SK-N-SH (cell line): ENCODE results near the gene ZNF836. TPM values are rescaled to one million over a fixed set of nuclear protein-coding genes. Genes with fewer than 3 reads are reported as not detected.

Experiments
- CTCF ChIA-PET: fragments of 300-600, 350-600 bp; formaldehyde crosslinking; extraction: SDS; loops from one replicate; lab custom pipeline; 2021; lab: Yijun Ruan, JAX
- POLR2A ChIA-PET: fragments of 350-600 bp; sonication (Branson Sonifier 250); formaldehyde crosslinking; extraction: SDS; loops from one replicate; lab custom pipeline; 2020; ENCODE audit warnings: antibody characterized with exemption, inconsistent platforms; lab: Yijun Ruan, JAX
- DNase-seq: peaks from one replicate; pipeline ENCODE4 v3.0.0; 2012
- H2AFZ ChIP-seq: fragments of 200-600 bp; sonication (generic); 2 replicates; pipeline ENCODE4 v1.8.1; 2016; ENCODE audit warnings: antibody characterized with exemption, mild to moderate bottlenecking, low read depth
- H3F3A ChIP-seq: fragments of 200-600 bp; sonication (generic); replicated peaks from 2 replicates; pipeline ENCODE3; 2016; ENCODE audit warnings: antibody characterized with exemption, mild to moderate bottlenecking; ENCODE audit not compliant: insufficient read depth
- H3K27ac ChIP-seq, 2 experiments: fragments of 200-500 bp in 1 of 2; fragments of 200-600 bp in 1 of 2; sonication (Bioruptor generic) in 1 of 2; sonication (generic), shearing (Covaris generic) in 1 of 2; 2 replicates each; pipeline versions ENCODE4 v1.5.1 to v1.6.1; 2014 to 2016; ENCODE audit warnings: low read depth in 2 of 2, inconsistent platforms in 1 of 2, low read length in 1 of 2, mild to moderate bottlenecking in 1 of 2, mixed read lengths in 1 of 2
- H3K27me3 ChIP-seq: fragments of 200-600 bp; sonication (generic), shearing (Covaris generic); 2 replicates; pipeline ENCODE4 v1.6.1; 2016; ENCODE audit warnings: mixed run types; ENCODE audit not compliant: insufficient read depth
- H3K36me3 ChIP-seq, 2 experiments: fragments of 200-500 bp in 1 of 2; fragments of 200-600 bp in 1 of 2; sonication (Bioruptor generic) in 1 of 2; sonication (generic) in 1 of 2; replicated peaks in 1 of 2; 2 replicates each; pipeline versions ENCODE3 to v1.5.1; 2014 to 2016; ENCODE audit warnings: low read length in 1 of 2, mild to moderate bottlenecking in 1 of 2; ENCODE audit not compliant: insufficient read depth in 2 of 2, control insufficient read depth in 1 of 2
- H3K4me1 ChIP-seq, 2 experiments: fragments of 200-500 bp in 1 of 2; fragments of 200-600 bp in 1 of 2; sonication (Bioruptor generic) in 1 of 2; sonication (generic), shearing (Covaris generic) in 1 of 2; 2 replicates each; pipeline versions ENCODE4 v1.5.1 to v1.6.1; 2014 to 2016; ENCODE audit warnings: low read depth in 1 of 2, low read length in 1 of 2, mixed run types in 1 of 2; ENCODE audit not compliant: insufficient read depth in 2 of 2, control insufficient read depth in 1 of 2
- H3K4me2 ChIP-seq: fragments of 200-600 bp; sonication (generic), shearing (Covaris generic); 2 replicates; pipeline ENCODE4 v1.6.1; 2017; ENCODE audit warnings: mixed run types
- H3K4me3 ChIP-seq, 2 experiments: fragments of 200-500 bp in 1 of 2; fragments of 200-600 bp in 1 of 2; sonication (Bioruptor generic) in 1 of 2; sonication (generic), shearing (Covaris generic) in 1 of 2; 2 replicates each; pipeline versions ENCODE4 v1.5.1 to v1.8.1; 2014 to 2016; ENCODE audit warnings: low read depth in 2 of 2, inconsistent platforms in 1 of 2, low read length in 1 of 2, mild to moderate bottlenecking in 1 of 2, mixed read lengths in 1 of 2, moderate library complexity in 1 of 2
- H3K79me2 ChIP-seq: fragments of 200-600 bp; sonication (generic); 2 replicates; pipeline ENCODE4 v1.8.1; 2017; ENCODE audit warnings: mild to moderate bottlenecking; ENCODE audit not compliant: insufficient read depth
- H3K9ac ChIP-seq: fragments of 200-600 bp; sonication (generic); 2 replicates; pipeline ENCODE4 v1.6.1; 2017; ENCODE audit warnings: mixed run types
- H3K9me2 ChIP-seq: fragments of 200-600 bp; sonication (generic); 2 replicates; pipeline ENCODE4 v1.6.1; 2017; ENCODE audit warnings: mixed run types
- H3K9me3 ChIP-seq: fragments of 200-600 bp; sonication (generic); 2 replicates; pipeline ENCODE4 v1.6.1; 2017; ENCODE audit warnings: mixed run types, mild to moderate bottlenecking, moderate library complexity
- H4K20me1 ChIP-seq: fragments of 200-600 bp; sonication (generic); 2 replicates; pipeline ENCODE4 v1.6.1; 2017; ENCODE audit warnings: mild to moderate bottlenecking, mixed run types; ENCODE audit not compliant: insufficient read depth
- EZH2phosphoT487 ChIP-seq: fragments of 200-600 bp; sonication (generic); IDR thresholded peaks from 2 replicates; pipeline ENCODE4 v1.6.1; 2017; ENCODE audit warnings: low read depth, mixed run types, mild to moderate bottlenecking, antibody characterized with exemption, moderate library complexity, borderline replicate concordance
- PBX3 ChIP-seq: IDR thresholded peaks from 2 replicates; pipeline ENCODE4; 2012
- RAD21 ChIP-seq: IDR thresholded peaks from 2 replicates; pipeline ENCODE4 v1.6.1; 2012; ENCODE audit warnings: mild to moderate bottlenecking, low read length
- RCOR1 ChIP-seq: fragments of 150-350 bp; IDR thresholded peaks from 2 replicates; pipeline ENCODE4 v1.6.1; 2017; ENCODE audit warnings: antibody characterized with exemption, low read length
- REST ChIP-seq: IDR thresholded peaks from 2 replicates; pipeline ENCODE4 v1.6.1; 2012; ENCODE audit warnings: mild to moderate bottlenecking, low read depth, low read length, moderate library complexity
- YY1 ChIP-seq: IDR thresholded peaks from 2 replicates; pipeline ENCODE4 v1.4.0; 2012; ENCODE audit warnings: low read depth, mild to moderate bottlenecking
- WGBS: methylation state at CpG from one replicate; pipeline ENCODE4 v1.1.6; 2017; ENCODE audit warnings: low lambda C conversion rate; 5-methylcytosine and 5-hydroxymethylcytosine counted together
- polyA plus RNA-seq, 3 experiments: library from polyadenylated mRNA; depleted of rRNA; stranded (reverse); fragments of >200 nt; gene quantifications; 2 replicates each; pipeline ENCODE4 v1.2.3, GENCODE V29; 2012

The ZNF836 gene
- polyA plus RNA-seq, 1 of the 3 experiments (the other 2 are of a cell fraction) = 2.3 TPM

GRCh38 chr19:52217576-52217975 is 46.2 kb upstream of the ZNF836 start (continued):
- TF ChIP-seq REST = no peak
- TF ChIP-seq, all 33 proteins: peak for 0

- Histone ChIP-seq H3K9ac (no peak overlapping the region), H3K4me2 (no peak overlapping the region), H3K4me1 (no peaks in the 10 kb centered on the region), H3K4me3 (no peak overlapping the region), H3K36me3 (peaks cover 81 to 86% of the 10 kb centered on the region in 2 experiments), H3K9me3 (no peaks in the 10 kb centered on the region), H3K9me2 (no peaks in the 10 kb centered on the region), H3K27me3 (no peaks in the 10 kb centered on the region), H4K20me1 (no peaks in the 10 kb centered on the region), H2AFZ (no peak overlapping the region), H3K79me2 (no peaks in the 10 kb centered on the region), H3K27ac (no peak overlapping the region), H3F3A (no peaks in the 10 kb centered on the region)
- DNase-seq = no peak
- ChIA-PET CTCF (interaction anchor here (1.1 kb wide), 1 partner anchor 21 kb away, joined by 4 read pairs; no protein-coding TSS in a partner anchor), POLR2A (no interaction called here)
- TF ChIP-seq EZH2phosphoT487 (no peak), RCOR1 (no peak), PBX3 (no peak), RAD21 (no peak)
- WGBS = 100% methylated on average over 3 of the region's 3 CpGs
Observed at GRCh38 chr19:52216401-52216800, 45.0 kb upstream of the ZNF836 start.

- Histone ChIP-seq H3K4me2 (no peak overlapping the region), H3K4me3 (no peak overlapping the region), H3K27me3 (no peaks in the 10 kb centered on the region), H3K79me2 (peaks cover 5% of the 10 kb centered on the region; the same call in 1 of the 2 replicates), H3K9ac (no peak overlapping the region), H3K9me3 (no peaks in the 10 kb centered on the region), H3K27ac (no peak overlapping the region), H2AFZ (no peak overlapping the region), H3K9me2 (no peaks in the 10 kb centered on the region), H3F3A (no peaks in the 10 kb centered on the region), H3K4me1 (no peaks in the 10 kb centered on the region), H3K36me3 (peaks cover 82% of the 10 kb centered on the region in 2 experiments), H4K20me1 (peaks cover 5% of the 10 kb centered on the region; the same call in 1 of the 2 replicates)
- TF ChIP-seq YY1 (no peak), EZH2phosphoT487 (no peak), RCOR1 (no peak), REST (no peak)
- 92% methylated on average over 5 of the region's 5 CpGs for WGBS
- ChIA-PET CTCF (interaction anchor here (2.3 kb wide), 1 partner anchor 23 kb away, joined by 8 read pairs; no protein-coding TSS in a partner anchor), POLR2A (no interaction called here)
- no peak for DNase-seq
Observed at GRCh38 chr19:52214241-52214640, 42.8 kb upstream of the ZNF836 start.
